Endothelial cell of hepatic sinusoid (primary cell): ENCODE measurements around the gene SESN1.

Experiments used
- in situ Hi-C: cut with HindIII; loops from 2 replicates; pipeline ENCODE4 v1.10.0; 2017; ENCODE audit warnings: low sequenced_read_pairs

The SESN1 gene

DNA sequence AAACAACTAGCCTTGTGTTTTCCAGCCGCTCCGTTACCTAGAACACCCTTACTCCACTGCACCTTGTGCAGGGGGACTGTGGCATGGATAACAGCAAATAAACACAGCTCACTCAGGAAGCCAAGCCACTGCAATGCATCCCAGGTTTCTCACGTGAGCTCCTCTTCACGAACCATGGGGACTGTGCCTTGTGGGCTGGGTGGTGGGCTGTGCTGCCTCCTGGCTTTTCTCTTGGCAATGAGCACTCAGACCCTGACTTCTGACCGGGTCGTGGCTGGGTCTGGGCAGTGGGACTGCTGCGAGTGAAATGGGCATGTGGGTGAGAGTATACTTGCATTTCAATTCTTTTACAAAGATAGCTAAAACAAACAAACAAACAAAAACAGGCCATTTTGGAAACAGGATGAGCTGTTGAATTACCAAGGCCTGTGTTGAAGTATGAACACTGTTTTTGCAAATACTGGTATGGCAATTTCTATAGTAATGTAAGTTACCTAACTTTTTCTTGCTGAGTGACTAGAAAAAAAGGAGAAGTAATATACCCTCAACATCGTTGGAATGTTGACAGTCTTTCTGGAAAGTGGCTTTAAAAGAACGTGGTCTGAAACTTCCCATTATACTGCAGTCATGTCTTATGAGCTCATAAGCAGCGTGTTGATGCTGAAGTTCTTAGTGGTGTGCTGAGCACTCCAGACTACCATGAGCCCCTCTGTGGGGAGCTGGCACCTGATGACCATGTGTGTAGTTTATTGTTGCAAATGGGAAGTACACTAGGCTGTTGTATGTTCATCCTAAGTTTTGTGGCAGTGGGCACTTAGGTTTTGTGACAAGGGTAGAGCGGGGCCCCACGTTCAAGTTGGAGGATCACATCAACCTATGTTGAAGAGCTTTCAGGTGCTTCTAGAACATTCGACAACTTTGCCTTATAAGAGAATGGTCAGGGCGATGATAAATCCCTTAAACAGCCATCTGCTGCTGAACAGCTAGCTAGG is 126.0 kb downstream of the SESN1 start:
- in situ Hi-C loops = no loop called here

DNA sequence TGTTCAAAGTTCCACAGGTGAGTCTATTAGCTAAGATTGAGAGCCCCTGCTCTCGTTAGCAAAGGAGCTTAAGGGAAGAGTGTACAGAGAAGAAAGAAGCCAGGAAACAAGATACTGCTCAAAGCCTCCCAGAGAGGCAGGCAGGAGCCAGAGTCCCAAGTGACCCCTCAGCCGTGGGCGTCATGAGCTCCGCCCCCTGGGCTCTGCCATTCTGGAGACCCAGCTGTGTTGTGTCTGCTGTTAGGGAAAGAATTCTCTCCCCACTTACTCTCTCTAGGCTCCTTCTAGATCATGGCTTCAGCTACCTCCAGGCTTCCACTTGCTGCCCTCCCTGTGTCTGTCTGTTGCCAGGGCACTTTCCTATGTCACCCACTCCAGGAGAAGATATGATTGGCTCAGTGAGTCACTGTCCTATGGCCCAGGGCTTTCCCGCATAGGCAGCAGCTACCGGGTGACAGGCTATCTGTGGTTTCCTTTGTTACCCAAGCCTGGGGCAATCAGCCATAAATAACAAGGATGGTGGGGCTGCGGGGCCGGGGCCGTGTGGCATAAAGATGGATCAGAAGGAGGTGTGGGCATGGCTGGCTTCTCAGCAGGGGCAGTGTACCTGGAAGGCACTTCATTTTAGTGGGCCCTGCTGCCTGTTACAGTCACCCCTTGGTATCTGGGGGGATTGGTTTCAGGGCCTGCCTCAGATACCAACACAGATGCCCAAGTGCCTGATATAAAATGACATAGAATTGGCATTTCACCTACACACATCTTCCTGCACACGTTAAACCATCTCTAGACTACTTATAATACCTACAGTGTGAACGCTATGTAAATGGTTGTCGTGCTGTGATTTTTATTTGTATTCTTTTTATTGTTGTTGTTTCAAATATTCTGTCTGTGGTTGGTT is 127.5 kb downstream of the SESN1 start:
- in situ Hi-C loops = no loop called here

DNA sequence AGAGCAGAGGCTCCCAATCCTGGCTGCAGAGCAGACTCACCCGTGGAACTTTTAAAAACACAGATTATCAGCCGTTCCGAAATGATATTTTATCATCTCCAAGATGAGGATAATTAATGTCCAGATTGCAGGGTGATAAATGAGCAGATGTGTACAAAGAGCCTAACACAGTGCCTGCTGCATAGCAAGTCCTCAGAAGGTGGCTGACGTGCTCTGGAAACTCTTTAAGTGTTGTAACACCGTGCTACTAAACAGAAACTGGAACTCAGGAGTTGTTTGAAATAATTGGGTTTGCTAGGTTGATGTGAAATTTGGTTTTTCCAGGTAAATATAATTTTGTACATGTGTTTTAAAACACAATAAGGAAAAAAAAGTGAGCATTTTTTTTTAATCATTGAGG is 128.4 kb downstream of the SESN1 start:
- in situ Hi-C loops = no loop called here

DNA sequence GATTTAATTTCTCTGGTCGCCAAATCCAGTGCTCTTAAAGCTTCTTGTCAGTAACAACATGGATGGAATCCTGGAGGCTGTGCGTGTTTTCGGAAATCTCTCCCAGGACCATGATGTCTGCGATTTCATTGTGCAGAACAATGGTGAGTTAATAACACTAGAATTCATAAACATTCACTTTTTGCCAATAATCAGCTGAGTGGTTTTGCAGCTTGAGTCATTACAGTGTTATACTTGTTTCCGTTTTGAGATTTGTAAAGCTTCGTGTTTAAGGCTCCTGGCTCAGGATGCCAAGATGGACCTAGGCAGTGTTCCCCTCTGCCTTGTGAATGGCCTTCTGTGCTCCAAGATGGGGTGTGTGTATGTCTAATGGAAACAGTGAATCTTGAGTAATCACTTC is 132.7 kb downstream of the SESN1 start:
- in situ Hi-C loops = no loop called here

DNA sequence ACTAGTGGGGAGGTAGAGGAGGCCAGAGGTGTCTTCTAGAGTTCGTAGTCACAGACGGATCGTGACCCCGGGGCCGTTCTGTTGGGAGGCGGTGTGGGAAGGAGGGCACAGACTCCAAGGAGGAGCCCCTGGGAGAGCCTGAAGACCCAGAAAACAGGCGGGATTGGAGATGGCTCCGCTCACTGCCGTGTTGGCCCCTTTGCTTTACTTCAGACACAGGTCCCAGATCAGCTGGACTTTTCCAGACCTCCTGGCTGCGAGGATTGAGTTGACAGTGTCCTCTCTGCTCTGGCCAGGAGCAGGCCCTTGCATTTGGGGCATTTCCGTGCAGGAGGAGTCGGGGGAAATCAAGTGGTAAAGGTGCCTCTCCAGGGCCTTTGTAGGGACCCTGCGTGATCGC is 133.6 kb downstream of the SESN1 start:
- in situ Hi-C loops = no loop called here

DNA sequence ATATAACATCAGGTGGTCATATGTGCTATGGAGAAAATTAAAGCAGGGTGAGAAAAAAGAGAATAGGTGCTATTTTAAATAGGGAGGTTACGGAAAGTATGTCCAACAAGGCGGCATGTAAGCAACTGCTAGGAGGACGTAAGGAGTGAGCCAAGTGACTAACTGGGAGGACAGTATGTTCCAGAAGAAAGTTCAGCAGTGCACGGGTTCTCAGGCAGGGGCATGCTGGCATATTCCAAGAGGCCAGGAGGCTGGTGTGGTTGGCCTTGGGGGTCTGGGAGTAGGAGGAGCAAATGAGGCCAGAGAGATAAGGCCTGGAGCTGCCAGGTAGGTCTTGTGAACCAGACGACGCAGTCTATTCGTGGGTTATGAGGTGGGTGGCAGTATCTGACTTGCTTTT is 134.0 kb downstream of the SESN1 start:
- in situ Hi-C loops = no loop called here

DNA sequence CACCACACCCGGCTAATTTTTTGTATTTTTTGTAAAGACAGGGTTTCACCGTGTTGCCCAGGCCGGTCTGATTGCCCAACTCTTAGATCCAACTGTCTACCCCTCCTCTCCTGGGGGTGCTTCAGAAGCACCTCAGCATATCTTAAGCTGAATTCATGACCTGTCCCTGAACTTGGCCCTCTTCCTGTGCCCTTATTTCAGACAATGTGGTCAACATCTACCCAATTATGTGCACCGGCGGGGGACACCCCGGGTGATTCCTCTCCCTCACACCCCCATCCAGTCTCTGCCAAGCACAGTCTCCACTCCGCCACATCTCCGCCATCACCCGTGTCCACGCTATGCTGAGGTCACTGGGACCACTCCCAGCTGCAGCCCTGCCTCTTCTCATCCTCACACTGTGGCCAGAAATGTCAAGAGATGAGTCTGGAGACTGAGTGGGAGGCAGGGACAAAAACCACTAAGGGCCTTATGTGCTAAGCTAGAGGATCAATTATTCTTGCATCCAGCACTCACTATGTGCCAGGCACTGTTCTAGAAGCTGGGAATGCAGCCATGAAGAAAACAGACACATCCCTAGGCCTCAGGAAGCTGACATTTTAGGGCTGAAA is 134.6 kb downstream of the SESN1 start:
- in situ Hi-C loops = no loop called here

DNA sequence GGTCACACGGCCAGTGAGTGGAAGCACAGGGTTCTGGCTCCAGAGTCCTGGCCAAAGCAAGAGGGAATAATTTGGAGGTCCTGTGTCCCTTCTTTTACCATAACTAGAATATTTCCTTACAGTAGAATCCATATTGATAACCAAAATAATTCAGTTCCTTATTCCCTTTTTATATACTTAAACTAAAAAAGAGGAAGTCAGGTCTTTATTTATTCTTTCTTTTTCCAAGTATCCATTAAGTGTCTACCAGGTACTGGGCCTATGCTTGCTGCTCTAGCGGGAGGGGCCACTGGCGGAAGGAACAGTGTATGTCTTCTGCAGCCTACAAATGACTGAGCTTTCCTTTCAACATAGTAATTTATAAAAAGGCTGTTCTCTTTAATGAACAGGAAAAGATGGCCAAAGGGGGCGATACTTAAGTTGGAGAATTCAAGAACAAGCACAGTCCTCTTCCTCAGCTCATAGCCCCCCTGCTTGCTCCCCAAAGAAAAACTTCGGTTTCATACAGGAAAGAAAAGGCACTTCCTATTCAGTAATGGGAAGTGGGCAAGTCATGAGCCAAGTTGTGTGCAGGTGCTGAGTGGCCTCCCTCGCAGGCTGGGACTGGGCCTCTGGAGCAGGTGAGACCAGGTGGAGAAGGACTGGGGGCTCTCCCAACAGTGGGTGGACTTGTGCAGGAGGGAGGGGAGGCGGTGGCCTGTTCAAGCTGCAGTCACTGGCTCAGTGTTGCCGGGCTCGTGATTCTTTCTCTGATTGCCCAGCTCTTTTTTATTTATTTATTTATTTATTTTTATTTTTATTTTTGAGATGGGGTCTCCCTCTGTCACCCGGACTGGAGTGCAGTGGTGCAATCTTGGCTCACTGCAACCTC is 135.5 kb downstream of the SESN1 start:
- in situ Hi-C loops = no loop called here

DNA sequence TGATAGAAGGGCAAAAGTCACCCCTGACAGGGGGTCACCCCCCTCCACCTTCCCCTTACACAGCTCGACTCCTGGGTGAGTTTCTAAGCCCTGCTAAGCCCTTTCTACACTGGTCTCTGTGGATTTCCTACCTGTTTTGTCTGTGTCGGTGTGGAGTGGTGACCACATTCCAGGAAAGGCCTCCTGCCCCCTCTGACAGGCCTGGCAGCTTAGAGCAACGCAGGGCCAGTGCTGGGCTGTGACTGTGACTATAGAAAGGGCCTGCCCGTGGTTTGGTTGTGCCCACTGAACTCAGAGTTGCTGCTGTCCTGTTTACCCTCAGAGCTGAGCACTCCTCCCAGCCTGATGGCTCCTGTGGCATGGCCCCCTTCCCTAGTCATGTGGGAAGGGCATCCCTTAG is 137.4 kb downstream of the SESN1 start:
- in situ Hi-C loops = no loop called here

DNA sequence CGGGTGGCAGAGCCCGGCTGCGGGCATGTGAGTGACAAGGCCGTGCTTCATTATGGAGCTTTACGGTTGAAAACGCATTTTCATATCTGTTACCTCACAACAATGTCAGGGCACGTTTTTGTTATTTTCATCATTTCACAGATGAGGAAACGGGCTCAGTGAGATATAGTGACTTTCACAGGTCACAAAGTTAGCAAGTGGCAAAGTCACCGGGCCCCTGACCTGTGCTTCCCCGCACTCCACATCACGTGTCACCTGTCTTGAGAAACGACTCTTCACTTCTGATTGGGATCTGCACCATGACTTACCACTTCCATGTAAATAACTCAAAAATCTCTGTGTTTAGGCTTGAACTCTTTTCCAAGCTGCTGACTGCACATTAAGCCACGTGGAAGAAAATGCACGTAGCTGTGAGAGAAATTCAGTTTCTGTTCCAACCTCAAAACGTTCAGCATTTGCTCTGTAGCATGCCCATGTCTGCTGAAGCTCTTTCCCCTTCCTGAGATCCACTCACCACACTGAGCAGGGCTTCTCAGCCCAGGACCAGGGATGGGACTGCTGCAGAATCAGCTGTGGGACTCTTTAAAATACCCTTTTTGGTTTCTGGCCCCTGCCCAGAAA is 139.2 kb downstream of the SESN1 start:
- in situ Hi-C loops = no loop called here

DNA sequence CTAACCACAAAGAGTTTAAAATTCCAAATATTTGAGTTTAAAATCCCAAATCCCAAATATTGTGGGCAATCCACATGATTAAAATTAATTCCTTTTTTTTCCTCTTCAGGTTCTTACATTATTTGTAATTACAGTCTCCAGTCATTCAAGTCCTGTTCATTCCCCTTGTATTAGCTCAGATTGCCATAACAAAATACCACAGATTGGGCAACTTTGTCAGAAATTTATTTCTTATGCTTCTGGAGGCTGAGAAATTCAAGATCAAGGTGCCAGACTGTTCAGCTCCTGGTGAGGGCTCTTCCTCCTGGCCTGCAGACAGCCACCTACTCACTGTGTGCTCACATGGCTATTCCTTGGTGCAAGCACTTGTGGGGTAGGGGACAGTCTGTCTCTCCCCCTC is 141.0 kb downstream of the SESN1 start:
- in situ Hi-C loops = no loop called here

DNA sequence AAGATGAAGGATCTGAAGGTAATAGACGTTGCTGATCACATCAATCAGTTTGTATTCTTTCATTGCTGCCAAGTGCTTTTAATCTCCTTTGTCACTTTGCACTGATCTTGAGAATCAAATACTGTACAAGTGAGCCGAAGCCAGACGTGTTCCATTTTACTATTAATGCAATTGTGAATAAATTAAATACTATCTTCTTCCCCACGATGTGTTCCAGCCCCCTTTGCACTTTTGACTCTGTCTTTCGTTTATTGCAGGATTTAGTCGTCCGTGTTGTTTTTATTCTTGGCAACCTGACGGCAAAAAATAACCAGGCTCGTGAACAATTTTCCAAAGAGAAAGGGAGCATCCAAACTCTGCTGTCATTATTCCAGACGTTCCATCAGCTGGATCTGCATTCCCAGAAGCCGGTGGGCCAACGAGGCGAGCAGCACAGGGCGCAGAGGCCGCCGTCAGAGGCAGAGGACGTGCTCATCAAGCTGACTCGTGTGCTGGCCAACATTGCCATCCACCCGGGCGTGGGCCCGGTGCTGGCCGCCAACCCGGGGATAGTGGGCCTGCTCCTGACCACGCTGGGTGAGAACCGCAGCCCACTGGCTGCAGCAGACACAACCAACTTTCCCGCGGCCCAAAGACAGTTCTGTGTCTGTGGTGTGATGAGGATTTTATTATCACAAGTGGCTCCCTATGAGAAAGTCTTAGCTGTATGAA is 141.7 kb downstream of the SESN1 start:
- in situ Hi-C loops = no loop called here

DNA sequence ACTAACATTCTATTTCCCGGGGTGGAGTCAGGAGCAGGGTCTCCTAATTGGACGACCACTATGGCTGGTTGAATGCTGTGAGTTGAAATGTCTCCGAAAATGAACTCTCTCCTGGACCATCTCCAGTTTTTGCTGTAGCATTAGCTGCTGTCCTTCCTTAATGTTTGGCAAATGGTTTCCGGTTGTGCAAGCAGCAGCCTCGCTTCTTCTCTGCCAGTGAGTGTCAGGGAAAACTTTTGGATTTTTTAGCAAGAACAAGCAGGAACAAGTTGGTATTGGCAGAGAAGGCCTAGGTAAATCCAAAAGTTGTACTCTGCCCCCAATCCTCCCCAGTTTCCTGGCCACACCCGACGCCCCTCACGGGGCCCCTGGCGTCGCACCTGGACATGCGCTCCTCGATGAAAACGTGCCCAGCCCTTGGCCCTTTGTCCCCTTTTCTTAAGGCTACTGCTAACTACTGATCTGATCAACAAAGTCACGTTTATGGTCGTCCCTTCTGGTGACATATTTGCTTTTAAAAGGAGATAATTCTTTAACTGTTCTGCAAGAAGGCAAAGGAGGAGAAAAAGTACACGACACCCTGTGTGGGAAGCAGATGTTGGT is 143.2 kb downstream of the SESN1 start:
- in situ Hi-C loops = no loop called here

DNA sequence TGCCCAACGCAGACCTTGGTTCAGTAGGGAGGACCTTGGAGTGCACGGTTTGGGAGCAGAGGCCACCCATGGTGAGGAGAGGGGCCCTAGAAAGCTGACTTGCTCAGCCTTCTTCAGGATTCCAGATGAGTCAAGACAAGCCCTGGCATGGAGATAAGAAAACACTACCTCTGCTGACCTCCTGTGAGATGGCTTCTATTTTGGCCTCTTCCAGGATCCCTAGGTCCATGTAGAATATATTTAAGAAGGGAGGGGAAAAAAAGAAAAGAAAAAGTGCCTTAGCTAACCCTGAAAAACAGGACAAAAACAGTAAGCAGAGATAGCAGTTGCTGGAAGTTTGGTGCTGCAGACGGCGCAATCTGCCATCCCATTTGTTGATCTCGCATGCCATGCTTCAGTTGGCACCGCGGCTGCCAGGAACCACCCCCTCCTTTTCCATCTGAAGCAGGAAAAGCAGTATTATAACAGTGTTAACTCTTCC is 146.4 kb downstream of the SESN1 start:
- in situ Hi-C loops = no loop called here

DNA sequence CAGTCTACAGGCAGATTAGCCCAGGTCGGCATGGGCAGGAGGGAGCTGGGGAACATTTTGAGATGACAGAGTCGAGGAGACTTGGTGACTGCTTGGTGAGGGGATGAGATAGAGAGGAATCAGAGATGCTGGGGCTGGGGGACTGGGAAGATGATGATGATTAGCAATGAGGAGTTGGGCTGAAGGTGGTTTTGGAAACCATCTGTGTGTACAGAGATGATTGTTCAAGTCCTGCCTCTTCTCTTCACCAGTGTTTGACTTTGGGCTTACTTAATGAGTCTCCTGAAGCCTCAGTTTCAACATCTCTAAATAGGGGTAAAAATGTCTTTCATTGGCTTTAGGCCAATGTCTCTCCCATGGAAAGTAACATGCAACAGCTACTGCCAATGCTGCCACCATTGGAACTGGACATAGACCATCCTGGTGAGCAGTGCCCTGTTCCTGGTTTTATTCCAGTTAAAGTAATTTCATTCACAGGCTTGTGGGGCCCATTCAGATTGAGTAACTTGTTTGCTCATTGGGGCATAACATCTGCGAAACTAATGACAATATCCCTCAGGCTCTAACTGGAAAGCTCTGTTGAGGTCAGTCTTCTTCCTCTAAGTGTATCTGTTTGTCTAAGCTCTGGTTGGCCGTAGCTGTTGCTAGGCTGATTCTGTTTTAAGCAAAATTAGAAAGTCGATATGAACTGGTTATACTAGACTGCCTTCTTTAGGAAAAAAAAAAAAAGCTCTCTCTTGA is 147.4 kb downstream of the SESN1 start:
- in situ Hi-C loops = no loop called here

DNA sequence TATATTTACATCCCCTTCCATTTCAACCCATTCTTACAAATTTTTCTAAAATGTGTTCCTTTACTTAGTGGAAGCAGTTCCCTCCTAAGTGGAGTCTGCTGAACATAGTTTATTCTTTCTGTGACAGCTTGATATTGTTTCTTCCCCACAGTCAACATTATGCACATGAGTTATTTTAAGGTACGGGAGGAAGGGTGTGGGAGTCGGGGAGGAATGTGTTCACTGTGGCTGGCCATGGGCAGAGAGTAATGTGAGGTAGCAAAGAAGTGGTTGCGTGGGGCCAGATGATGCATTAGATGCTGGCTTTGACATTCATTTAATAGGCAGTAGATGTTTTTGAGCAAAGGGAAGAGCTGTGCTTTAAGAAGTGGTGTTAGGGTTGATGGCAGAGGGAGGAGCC is 148.0 kb downstream of the SESN1 start:
- in situ Hi-C loops = no loop called here

DNA sequence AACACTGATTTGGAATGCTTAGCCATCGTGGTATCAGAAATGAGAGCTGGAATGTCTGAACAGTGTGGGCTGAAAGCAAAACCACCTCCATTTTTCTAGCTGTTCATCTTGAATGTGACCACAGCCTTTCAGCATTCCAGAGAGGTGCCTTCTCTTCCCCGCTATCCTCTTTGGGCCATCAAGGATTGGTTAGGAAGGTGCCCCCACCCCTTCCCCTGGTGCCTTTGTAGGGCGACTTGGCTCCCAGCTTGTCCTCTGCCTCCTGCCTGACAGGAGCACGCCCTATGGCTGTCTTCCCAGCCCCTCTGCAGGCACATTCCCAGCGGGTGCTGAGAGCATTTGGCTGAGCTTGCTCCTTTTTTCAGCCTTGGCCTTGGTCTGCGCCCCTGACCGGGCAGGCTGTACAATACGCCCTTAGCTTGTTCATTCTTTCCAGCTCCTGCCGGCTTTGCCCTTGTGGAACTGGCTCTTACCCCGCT is 148.9 kb downstream of the SESN1 start:
- in situ Hi-C loops = no loop called here
